Endothelial cell of umbilical vein (primary cell): ENCODE measurements around the gene C5orf58. TPM values are rescaled to one million over a fixed set of nuclear protein-coding genes. Genes with fewer than 3 reads are reported as not detected.

Experiments used
- BruUV-seq: library from RNA; stranded (reverse); fragments of 400-500 nt; replicated peaks from 2 replicates; lab custom pipeline; 2021; lab: Mats Ljungman, UMichigan
- CTCF ChIA-PET: fragments of 300-600, 350-600 bp; sonication (Branson Sonifier 250); formaldehyde crosslinking; loops from one replicate; lab custom pipeline; 2021; ENCODE audit warnings: antibody characterized with exemption, inconsistent platforms; lab: Charles Lee
- POLR2A ChIA-PET: fragments of 300-600, 350-600 bp; sonication (Branson Sonifier 250); formaldehyde crosslinking; loops from one replicate; lab custom pipeline; 2021; ENCODE audit warnings: antibody characterized with exemption, inconsistent platforms; lab: Charles Lee
- DNase-seq: peaks from one replicate; pipeline ENCODE4 v3.0.0-alpha.2; 2011; ENCODE audit warnings: low read depth, low spot score
- FAIRE-seq: peaks from 2 replicates; lab custom pipeline; 2011; peaks lifted over from hg19 to GRCh38; lab: Jason Lieb, UNC
- H2AFZ ChIP-seq: 2 replicates; pipeline ENCODE4 v1.6.0; 2012; ENCODE audit warnings: low read depth, low read length, control low read depth, inconsistent platforms
- H3K27ac ChIP-seq: 2 replicates; pipeline ENCODE4 v1.5.1; 2011; ENCODE audit warnings: low read depth, mild to moderate bottlenecking, control low read depth, low read length, moderate library complexity; ENCODE audit not compliant: insufficient read depth
- H3K27me3 ChIP-seq, 2 experiments: 2 replicates each; pipeline versions ENCODE4 v1.6.0 to v1.6.1; 2011; ENCODE audit warnings: low read length in 2 of 2, mixed read lengths in 1 of 2; ENCODE audit not compliant: control insufficient read depth in 2 of 2, insufficient read depth in 2 of 2
- H3K36me3 ChIP-seq, 2 experiments: 2 replicates in 1 of 2; 3 replicates in 1 of 2; pipeline ENCODE4 v1.5.1; 2011; ENCODE audit warnings: low read length in 2 of 2, mild to moderate bottlenecking in 1 of 2, moderate library complexity in 1 of 2; ENCODE audit not compliant: control insufficient read depth in 2 of 2, insufficient read depth in 2 of 2; ENCODE audit errors: extremely low read depth in 1 of 2
- H3K4me1 ChIP-seq: 3 replicates; pipeline ENCODE4 v1.5.1; 2011; ENCODE audit warnings: mild to moderate bottlenecking, low read length; ENCODE audit not compliant: control insufficient read depth, insufficient read depth; ENCODE audit errors: extremely low read depth
- H3K4me2 ChIP-seq: 2 replicates; pipeline ENCODE4 v1.6.1; 2011; ENCODE audit warnings: low read length, control low read depth, mixed read lengths; ENCODE audit not compliant: insufficient read depth
- H3K4me3 ChIP-seq, 3 experiments: fragments of 200-600 bp in 1 of 3; sonication (generic), shearing (Covaris generic) in 1 of 3; replicated peaks in 1 of 3; 2 replicates each; pipeline ENCODE4 v1.5.1; 2011 to 2016; ENCODE audit warnings: control low read depth in 3 of 3, low read length in 3 of 3, mild to moderate bottlenecking in 2 of 3, inconsistent platforms in 1 of 3, low read depth in 1 of 3, moderate library complexity in 1 of 3; ENCODE audit not compliant: insufficient read depth in 1 of 3
- H3K79me2 ChIP-seq: 2 replicates; pipeline ENCODE4 v1.6.0; 2012; ENCODE audit warnings: low read length, inconsistent platforms; ENCODE audit not compliant: control insufficient read depth, insufficient read depth
- H3K9ac ChIP-seq: replicated peaks from 2 replicates; pipeline ENCODE3; 2011; ENCODE audit warnings: low read length, control low read depth; ENCODE audit not compliant: insufficient read depth; ENCODE audit errors: extremely low read depth
- H3K9me1 ChIP-seq: replicated peaks from 3 replicates; pipeline ENCODE4 v1.6.0; 2011; ENCODE audit warnings: mild to moderate bottlenecking, low read length; ENCODE audit not compliant: control insufficient read depth, insufficient read depth; ENCODE audit errors: extremely low read depth
- H3K9me3 ChIP-seq: replicated peaks from 2 replicates; pipeline ENCODE4 v1.5.1; 2012; ENCODE audit warnings: low read length, inconsistent platforms; ENCODE audit not compliant: control insufficient read depth, insufficient read depth
- H4K20me1 ChIP-seq: replicated peaks from 2 replicates; pipeline ENCODE3; 2011; ENCODE audit warnings: mild to moderate bottlenecking, low read length; ENCODE audit not compliant: control insufficient read depth, insufficient read depth; ENCODE audit errors: extremely low read depth
- CTCF ChIP-seq, 2 donors: IDR thresholded peaks; 1 replicate in 1 of 2; 2 replicates in 1 of 2; pipeline ENCODE4 v1.5.1; 2011; ENCODE audit warnings: low read length in 2 of 2, mild to moderate bottlenecking in 2 of 2, moderate library complexity in 2 of 2, control low read depth in 1 of 2, inconsistent platforms in 1 of 2, low read depth in 1 of 2; ENCODE audit not compliant: insufficient read depth in 1 of 2; ENCODE audit errors: extremely low read depth in 1 of 2
- EZH2 ChIP-seq: IDR thresholded peaks from 2 replicates; pipeline ENCODE4 v1.6.1; 2012; ENCODE audit warnings: borderline replicate concordance, low read depth, mild to moderate bottlenecking, moderate library complexity, low read length, inconsistent platforms; ENCODE audit not compliant: severe bottlenecking
- FOS ChIP-seq: IDR thresholded peaks from 2 replicates; pipeline ENCODE4 v1.6.1; 2011; ENCODE audit warnings: mild to moderate bottlenecking, low read length, moderate library complexity, borderline replicate concordance; ENCODE audit not compliant: insufficient read depth
- GATA2 ChIP-seq: IDR thresholded peaks from 2 replicates; pipeline ENCODE4 v1.7.0; 2011; ENCODE audit warnings: low read depth, mild to moderate bottlenecking, moderate library complexity, mixed read lengths, low read length; ENCODE audit not compliant: insufficient read length, insufficient read depth
- JUN ChIP-seq: IDR thresholded peaks from 2 replicates; pipeline ENCODE4 v1.6.1; 2011; ENCODE audit warnings: borderline replicate concordance, low read depth; ENCODE audit not compliant: insufficient read length, insufficient read depth
- MAX ChIP-seq: IDR thresholded peaks from 2 replicates; pipeline ENCODE4 v1.6.1; 2011; ENCODE audit not compliant: insufficient read depth, insufficient read length
- MYC ChIP-seq: IDR thresholded peaks from one replicate; pipeline ENCODE4 v1.6.1; 2011; ENCODE audit warnings: mild to moderate bottlenecking, low read depth, low read length
- POLR2A ChIP-seq: IDR thresholded peaks from 2 replicates; pipeline ENCODE4 v1.6.1; 2012; ENCODE audit warnings: low read depth, mild to moderate bottlenecking, control low read depth, low read length
- POLR2AphosphoS5 ChIP-seq: IDR thresholded peaks from 2 replicates; pipeline ENCODE4 v1.6.1; 2012; ENCODE audit warnings: low read depth, mild to moderate bottlenecking, control low read depth, low read length, moderate library complexity; ENCODE audit not compliant: insufficient read depth
- dilution Hi-C: fragments of 300-500 bp; cut with MboI; formaldehyde crosslinking; loops from one replicate; pipeline ENCODE4 v1.15.0; 2019; ENCODE audit warnings: low sequenced_read_pairs; ENCODE audit not compliant: extremely low pct_ligation_motif_present
- intact Hi-C: fragments of 100-400 bp; cut with micrococcal nuclease; formaldehyde crosslinking; loops from one replicate; pipeline ENCODE4 v1.10.0; 2022
- polyA plus RNA-seq, 4 experiments: library from polyadenylated mRNA; depleted of rRNA in 3 of 4; stranded (reverse) in 3 of 4; unstranded in 1 of 4; fragments of >200 nt; gene quantifications; 2 replicates each; pipeline versions ENCODE4 v1.2.1 to v1.2.3, GENCODE V29; 2011 to 2012; ENCODE audit warnings: missing spikeins in 1 of 4
- total RNA-seq: library from RNA; stranded (reverse); gene quantifications from 2 replicates; pipeline ENCODE4 v1.2.3, GENCODE V29; 2021

C5orf58 gene
- total and polyA plus RNA-seq, 2 donors (not counting 3 experiments of a cell fraction or from before 2014, with no cell fraction given) = not detected

DNA sequence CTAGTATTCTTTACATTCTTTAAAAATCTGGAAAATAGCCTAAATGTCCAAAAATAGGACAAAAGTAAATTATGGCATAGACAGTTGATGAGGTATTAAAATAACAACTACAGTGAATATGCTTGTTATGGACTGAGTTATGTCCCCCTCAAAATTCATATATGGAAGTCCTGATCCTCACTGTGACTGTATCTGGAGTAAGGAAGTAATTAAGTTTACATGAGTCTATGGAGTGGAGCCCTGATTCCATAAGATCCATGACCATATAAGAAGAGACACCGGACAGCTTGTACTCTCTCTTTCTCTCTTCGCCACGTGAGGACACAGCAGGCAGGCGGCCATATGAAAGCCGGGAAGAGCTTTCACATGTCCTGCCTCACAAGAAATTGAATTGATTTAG is 28.6 kb upstream of the C5orf58 start:
- no TSS peak for BruUV-seq
- no peak overlapping the region for H3K9ac ChIP-seq
- TF ChIP-seq EZH2 (no peak), MYC (no peak), JUN (no peak), FOS (no peak)
- no peak overlapping the region for H3K4me3 ChIP-seq
- H3K36me3 ChIP-seq = no peaks in the 10 kb centered on the region
- peaks cover 3 to 5% of the 10 kb centered on the region in 2 experiments for H3K27me3 ChIP-seq
- no peak overlapping the region for H2AFZ ChIP-seq
- intact Hi-C loops (no loop called here), dilution Hi-C loops (no loop called here)
- ChIA-PET CTCF (interaction anchor here (0.8 to 2.5 kb wide), 3 partner anchors 15 to 27 kb away, joined by 3 to 16 read pairs (median 3); no protein-coding TSS in a partner anchor), POLR2A (no interaction called here)
- no peaks in the 10 kb centered on the region for H3K9me3 ChIP-seq
- H3K4me2 ChIP-seq = no peak overlapping the region
- no peaks in the 10 kb centered on the region for H3K9me1 ChIP-seq
- DNase-seq (no peak), FAIRE-seq (no peak)
- H3K27ac ChIP-seq = no peak overlapping the region
- H3K4me1 ChIP-seq = no peaks in the 10 kb centered on the region
- no peaks in the 10 kb centered on the region for H3K79me2 ChIP-seq
- H4K20me1 ChIP-seq = no peaks in the 10 kb centered on the region

- peaks cover 3% of the 10 kb centered on the region in 2 experiments for H3K27me3 ChIP-seq
- no peak overlapping the region for H3K4me3 ChIP-seq
- intact Hi-C loops = no loop called here
- ChIA-PET CTCF (interaction anchor here (0.9 to 2.5 kb wide), 8 partner anchors 10 to 432 kb away, joined by 3 to 16 read pairs (median 4); no protein-coding TSS in a partner anchor), POLR2A (no interaction called here)
- DNase-seq (no peak), FAIRE-seq (no peak)
- no peak overlapping the region for H3K9ac ChIP-seq
- no peaks in the 10 kb centered on the region for H3K36me3 ChIP-seq
- no peak overlapping the region for H3K4me2 ChIP-seq
- no peak overlapping the region for H3K27ac ChIP-seq
- TF ChIP-seq GATA2 (no peak), POLR2A (no peak), POLR2AphosphoS5 (no peak), CTCF (IDR thresholded peaks at IDR 0.05; ENCODE audit: extremely low read depth in 1 of 2, insufficient read depth in 1 of 2, low read depth in 1 of 2, low read length in 2 of 2) (no peak), MAX (no peak), EZH2 (no peak), JUN (no peak), MYC (no peak), FOS (no peak)
- no peaks in the 10 kb centered on the region for H3K79me2 ChIP-seq
- H2AFZ ChIP-seq = no peak overlapping the region
- H4K20me1 ChIP-seq = no peaks in the 10 kb centered on the region
- dilution Hi-C loops = no loop called here
- no peaks in the 10 kb centered on the region for H3K9me3 ChIP-seq
- no TSS peak for BruUV-seq
- H3K4me1 ChIP-seq = no peaks in the 10 kb centered on the region
- H3K9me1 ChIP-seq = no peaks in the 10 kb centered on the region
Observed at GRCh38 chr5:170206216-170206615, 26.6 kb upstream of the C5orf58 start.
